Left lung (tissue), 10 donors: ENCODE data around the gene HIVEP1. TPM values are rescaled to one million over a fixed set of nuclear protein-coding genes. Genes with fewer than 3 reads are reported as not detected.

Experiments used
- ATAC-seq: fragments of 200-7000 bp; cut with Tn5 transposase; one replicate; pipeline ENCODE4 v1.9.1; 2020; ENCODE audit warnings: moderate library complexity
- DNase-seq, 4 donors: peaks; one replicate each; pipeline ENCODE4 v3.0.0-alpha.2; 2013 to 2020
- H3K27ac ChIP-seq, 2 donors: fragments of 200-600 bp; sonication (generic) in 1 of 2; one replicate each; pipeline versions ENCODE4 v1.5.0 to v1.8.0; 2020 to 2021
- H3K27me3 ChIP-seq, 2 donors: fragments of 200-600 bp; sonication (generic) in 1 of 2; one replicate each; pipeline versions ENCODE4 v1.5.0 to v1.8.0; 2020 to 2021
- H3K36me3 ChIP-seq, 2 donors: fragments of 200-600 bp; sonication (generic) in 1 of 2; one replicate each; pipeline versions ENCODE4 v1.5.0 to v1.8.0; 2020 to 2021
- H3K4me1 ChIP-seq, 2 donors: fragments of 200-600 bp; one replicate each; pipeline ENCODE4 v1.8.0; 2021
- H3K4me3 ChIP-seq, 2 donors: fragments of 200-600 bp; sonication (generic) in 1 of 2; one replicate each; pipeline versions ENCODE4 v1.5.0 to v1.8.0; 2020 to 2021; ENCODE audit warnings: mild to moderate bottlenecking in 1 of 2
- H3K9me3 ChIP-seq, 2 donors: fragments of 200-600 bp; sonication (generic) in 1 of 2; one replicate each; pipeline versions ENCODE4 v1.5.0 to v1.8.0; 2020 to 2021
- intact Hi-C, 2 donors: fragments of 100-400 bp; cut with DNase I; formaldehyde crosslinking; loops; one replicate each; pipeline versions ENCODE4 v1.11.2 to v1.14.2; 2022
- polyA plus RNA-seq, 6 donors: library from polyadenylated mRNA; unstranded; fragments of 120-200 nt; gene quantifications; one replicate each; pipeline ENCODE4 v1.2.1, GENCODE V29; 2013; ENCODE audit not compliant: insufficient read length in 6 of 6
- total RNA-seq, 2 donors: library from RNA; stranded (reverse); fragmentation: NEBNext Ultra II Directional; extraction: Animal tissue kit (Norgen Biotek cat#: 25700); gene quantifications; one replicate each; pipeline ENCODE4 v1.2.1, GENCODE V29; 2021
- TF ChIP-seq, protein P1 (sequence below), 2 donors: fragments of 200-600 bp; sonication (generic) in 1 of 2; IDR thresholded peaks; one replicate each; pipeline versions ENCODE4 v1.5.0 to v1.8.0; 2021; ENCODE audit warnings: antibody characterized with exemption in 2 of 2
- donor health status: DM: no; HTN: yes; CAD: no.
- donor health status: DM: no; HTN: no; CAD: no.

HIVEP1 gene
- total and polyA plus RNA-seq, 8 donors = 24.1 to 35.9 (median 29.0) TPM

DNA sequence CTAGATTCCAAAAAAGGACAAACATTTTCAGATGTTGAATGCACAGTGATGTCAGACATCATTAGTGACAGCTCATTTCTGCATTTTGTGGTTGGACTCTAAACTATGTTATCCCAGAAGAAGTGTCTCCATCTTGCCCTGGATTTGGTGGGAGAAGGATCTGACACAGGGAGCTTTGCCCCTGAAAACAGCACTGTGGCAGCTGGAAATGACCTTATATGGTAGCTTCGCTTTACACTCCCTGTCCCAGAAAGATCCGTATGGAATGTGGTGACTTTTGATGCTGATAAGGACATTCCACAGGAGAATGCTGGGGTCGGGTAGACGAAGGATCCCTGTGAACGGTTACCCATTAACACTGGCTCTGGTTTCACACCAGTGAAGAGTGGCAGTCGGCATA, 190.9 kb downstream of the HIVEP1 start:
- H3K27ac ChIP-seq = no peak overlapping the region
- no peaks in the 10 kb centered on the region for H3K36me3 ChIP-seq
- H3K4me3 ChIP-seq = no peak overlapping the region
- H3K4me1 ChIP-seq = peaks cover 0 to 8% of the 10 kb centered on the region in 2 donors
- H3K9me3 ChIP-seq = no peaks in the 10 kb centered on the region
- TF ChIP-seq, protein P1, sequence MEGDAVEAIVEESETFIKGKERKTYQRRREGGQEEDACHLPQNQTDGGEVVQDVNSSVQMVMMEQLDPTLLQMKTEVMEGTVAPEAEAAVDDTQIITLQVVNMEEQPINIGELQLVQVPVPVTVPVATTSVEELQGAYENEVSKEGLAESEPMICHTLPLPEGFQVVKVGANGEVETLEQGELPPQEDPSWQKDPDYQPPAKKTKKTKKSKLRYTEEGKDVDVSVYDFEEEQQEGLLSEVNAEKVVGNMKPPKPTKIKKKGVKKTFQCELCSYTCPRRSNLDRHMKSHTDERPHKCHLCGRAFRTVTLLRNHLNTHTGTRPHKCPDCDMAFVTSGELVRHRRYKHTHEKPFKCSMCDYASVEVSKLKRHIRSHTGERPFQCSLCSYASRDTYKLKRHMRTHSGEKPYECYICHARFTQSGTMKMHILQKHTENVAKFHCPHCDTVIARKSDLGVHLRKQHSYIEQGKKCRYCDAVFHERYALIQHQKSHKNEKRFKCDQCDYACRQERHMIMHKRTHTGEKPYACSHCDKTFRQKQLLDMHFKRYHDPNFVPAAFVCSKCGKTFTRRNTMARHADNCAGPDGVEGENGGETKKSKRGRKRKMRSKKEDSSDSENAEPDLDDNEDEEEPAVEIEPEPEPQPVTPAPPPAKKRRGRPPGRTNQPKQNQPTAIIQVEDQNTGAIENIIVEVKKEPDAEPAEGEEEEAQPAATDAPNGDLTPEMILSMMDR (IDR thresholded peaks at IDR 0.05) = no peak
- no peaks in the 10 kb centered on the region for H3K27me3 ChIP-seq
- ATAC-seq = no peak
- intact Hi-C loops = no loop called here
- DNase-seq = no peak

DNA sequence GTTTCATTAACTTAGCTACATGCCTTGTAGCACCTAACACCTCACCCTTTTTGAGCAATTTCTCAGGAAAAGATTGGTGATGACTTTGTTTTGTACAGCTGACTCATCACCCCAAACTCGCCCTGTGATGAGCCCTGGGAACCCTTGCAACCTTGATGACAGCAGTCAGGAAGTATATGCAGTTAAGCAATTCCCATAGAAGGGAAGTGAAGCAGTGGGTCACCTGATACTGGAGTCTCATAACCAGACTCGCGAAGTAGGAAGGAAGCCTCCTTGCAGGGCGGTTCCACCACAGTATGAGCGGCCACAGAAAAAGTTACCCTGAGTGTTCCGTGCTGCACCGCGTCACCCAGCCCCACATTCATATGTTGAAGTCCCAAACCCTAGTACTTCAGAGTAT, 196.1 kb downstream of the HIVEP1 start:
- Histone ChIP-seq H3K4me1 (peaks cover 0 to 9% of the 10 kb centered on the region in 2 donors), H3K27ac (peak overlapping the region in 1 of 2 donors; percentile 77), H3K36me3 (no peaks in the 10 kb centered on the region), H3K27me3 (no peaks in the 10 kb centered on the region), H3K4me3 (no peak overlapping the region), H3K9me3 (no peaks in the 10 kb centered on the region)
- ATAC-seq (peak; percentile 73), DNase-seq (peak in 2 of 4 donors; percentile 62 to 84)
- TF ChIP-seq, protein P1 (IDR thresholded peaks at IDR 0.05) = no peak
- intact Hi-C loops = no loop called here

DNA sequence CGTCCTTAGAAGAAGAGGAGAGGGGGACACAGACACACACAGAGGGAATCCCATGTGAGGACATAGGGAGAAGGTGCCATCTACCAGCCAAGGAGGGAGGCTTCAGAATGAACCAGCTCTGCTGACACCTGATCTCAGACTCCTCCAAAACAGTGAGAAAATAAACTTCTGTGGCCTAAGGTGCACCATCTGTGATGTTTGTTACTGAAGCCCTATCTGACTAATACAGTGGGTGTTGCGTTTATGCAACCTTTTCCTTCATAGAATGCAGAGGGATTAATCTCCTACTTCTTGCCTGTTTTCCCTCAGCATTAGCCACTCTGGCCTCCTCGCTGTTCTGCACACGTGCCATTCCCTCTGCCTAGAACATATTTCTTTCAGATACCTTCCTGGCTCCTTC, 196.6 kb downstream of the HIVEP1 start:
- TF ChIP-seq, protein P1 (IDR thresholded peaks at IDR 0.05) = no peak
- no peaks in the 10 kb centered on the region for H3K36me3 ChIP-seq
- H3K27ac ChIP-seq = peak overlapping the region in 1 of 2 donors; percentile 77
- H3K4me3 ChIP-seq = no peak overlapping the region
- intact Hi-C loops = no loop called here
- DNase-seq = no peak
- ATAC-seq = no peak
- H3K9me3 ChIP-seq = no peaks in the 10 kb centered on the region
- no peaks in the 10 kb centered on the region for H3K27me3 ChIP-seq
- H3K4me1 ChIP-seq = peaks cover 0 to 9% of the 10 kb centered on the region in 2 donors

Other genes starting within 250 kb of the HIVEP1 start
- gene ADTRP, start 233.5 kb upstream of the HIVEP1 start, total RNA-seq = 10 to 100 TPM in 1 of 2 donors, 1 to 10 TPM in 1; 7.1 to 11.4 TPM
- gene ADTRP, start 233.5 kb upstream of the HIVEP1 start, polyA plus RNA-seq = 1 to 10 TPM in 5 of 6 donors, under 1 TPM in 1; 0.65 to 1.9 (median 1.3) TPM